ENCODE results near the gene ELK3. TPM values are rescaled to one million over a fixed set of nuclear protein-coding genes. Genes with fewer than 3 reads are reported as not detected.

ELK3 gene
- polyA plus RNA-seq, 1 of the 3 experiments (the other 2 are of a cell fraction): 33.8 TPM

DNA sequence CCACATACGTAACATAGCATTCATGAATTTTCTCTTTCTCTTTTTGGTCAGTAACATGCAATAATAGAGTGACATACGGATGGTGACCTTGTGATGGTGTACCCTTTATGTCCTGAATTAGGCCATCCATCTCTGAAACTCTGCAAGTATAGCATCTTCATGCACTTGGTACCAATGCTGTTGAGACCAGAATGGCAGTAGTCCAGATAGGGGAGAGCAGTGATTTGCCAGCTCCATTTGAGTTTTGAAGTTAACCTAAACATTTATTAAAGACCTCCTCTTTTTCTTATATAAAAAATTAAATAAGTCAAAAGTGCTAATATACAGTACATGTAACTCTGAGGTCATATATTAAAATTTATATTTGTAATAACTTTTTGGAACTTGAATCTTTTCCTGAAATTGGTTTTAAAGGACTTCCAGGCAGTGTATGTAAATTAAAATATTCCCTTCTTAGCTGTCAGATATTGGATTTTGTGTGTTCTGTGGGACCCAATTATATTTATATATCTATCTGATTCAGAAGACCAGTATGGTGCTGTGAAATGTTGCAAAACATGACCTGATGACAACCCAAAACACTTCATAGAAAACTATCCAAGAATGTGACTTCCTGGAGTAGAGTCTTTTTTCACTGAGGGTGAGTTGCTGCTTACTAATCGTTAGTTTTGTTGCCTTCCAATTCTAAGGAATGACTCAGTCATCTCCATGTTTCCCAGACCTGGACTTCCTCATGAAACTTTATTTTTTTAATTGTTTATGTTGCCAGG lies 3.5 kb downstream of the ELK3 start:
- Histone ChIP-seq H3K9me2 (no peaks in the 10 kb centered on the region), H3K9me3 (no peaks in the 10 kb centered on the region), H3F3A (replicated peaks; ENCODE audit: insufficient read depth) (peaks cover 53% of the 10 kb centered on the region), H3K27me3 (ENCODE audit: insufficient read depth) (no peaks in the 10 kb centered on the region), H3K36me3 (replicated peaks in 1 of 2; ENCODE audit: control insufficient read depth in 1 of 2, insufficient read depth in 2 of 2, low read length in 1 of 2) (no peaks in the 10 kb centered on the region), H3K79me2 (ENCODE audit: insufficient read depth) (peaks cover 74% of the 10 kb centered on the region), H4K20me1 (ENCODE audit: insufficient read depth) (no peaks in the 10 kb centered on the region), H2AFZ (ENCODE audit: low read depth) (no peak overlapping the region), H3K4me1 (ENCODE audit: control insufficient read depth in 1 of 2, insufficient read depth in 2 of 2, low read depth in 1 of 2, low read length in 1 of 2) (peaks cover 6 to 33% of the 10 kb centered on the region in 2 experiments; a peak in 3 of 4 replicates), H3K4me2 (peak overlapping the region; percentile 87), H3K9ac (peak overlapping the region; percentile 96), H3K27ac (ENCODE audit: low read depth in 2 of 2, low read length in 1 of 2) (peak overlapping the region; percentile 50 to 100; a peak in 3 of 4 replicates), H3K4me3 (ENCODE audit: low read depth in 2 of 2, low read length in 1 of 2) (no peak overlapping the region; a peak in 1 of 4 replicates)
- DNase-seq: no peak
- ChIA-PET CTCF (interaction anchor here (0.8 to 6.0 kb wide), 2 partner anchors 12 to 18 kb away, joined by 3 to 30 read pairs; no protein-coding TSS in a partner anchor), POLR2A (no interaction called here)
- 23% methylated on average over 3 of the region's 3 CpGs for WGBS (ENCODE audit: low lambda C conversion rate)
- no peak for TF ChIP-seq TAF1 (IDR thresholded peaks at IDR 0.05; ENCODE audit: borderline replicate concordance, low read depth, low read length)
- TF ChIP-seq, protein P1, sequence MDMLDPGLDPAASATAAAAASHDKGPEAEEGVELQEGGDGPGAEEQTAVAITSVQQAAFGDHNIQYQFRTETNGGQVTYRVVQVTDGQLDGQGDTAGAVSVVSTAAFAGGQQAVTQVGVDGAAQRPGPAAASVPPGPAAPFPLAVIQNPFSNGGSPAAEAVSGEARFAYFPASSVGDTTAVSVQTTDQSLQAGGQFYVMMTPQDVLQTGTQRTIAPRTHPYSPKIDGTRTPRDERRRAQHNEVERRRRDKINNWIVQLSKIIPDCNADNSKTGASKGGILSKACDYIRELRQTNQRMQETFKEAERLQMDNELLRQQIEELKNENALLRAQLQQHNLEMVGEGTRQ (IDR thresholded peaks at IDR 0.05; ENCODE audit: borderline replicate concordance, low read depth, low read length): no peak
- TF ChIP-seq TCF12 (IDR thresholded peaks at IDR 0.05): peak; percentile 86
- peak in 1 of 2 experiments; percentile 80; a peak in 2 of 4 replicates for TF ChIP-seq EP300 (IDR thresholded peaks at IDR 0.05; ENCODE audit: borderline replicate concordance in 1 of 2, low read depth in 1 of 2, low read length in 1 of 2)
- TF ChIP-seq GABPA (IDR thresholded peaks at IDR 0.05; ENCODE audit: low read depth): no peak
- peak; percentile 67; the same call in 1 of the 2 replicates for TF ChIP-seq MEF2A (IDR thresholded peaks at IDR 0.05; ENCODE audit: borderline replicate concordance, low read depth)
- TF ChIP-seq, protein P2, sequence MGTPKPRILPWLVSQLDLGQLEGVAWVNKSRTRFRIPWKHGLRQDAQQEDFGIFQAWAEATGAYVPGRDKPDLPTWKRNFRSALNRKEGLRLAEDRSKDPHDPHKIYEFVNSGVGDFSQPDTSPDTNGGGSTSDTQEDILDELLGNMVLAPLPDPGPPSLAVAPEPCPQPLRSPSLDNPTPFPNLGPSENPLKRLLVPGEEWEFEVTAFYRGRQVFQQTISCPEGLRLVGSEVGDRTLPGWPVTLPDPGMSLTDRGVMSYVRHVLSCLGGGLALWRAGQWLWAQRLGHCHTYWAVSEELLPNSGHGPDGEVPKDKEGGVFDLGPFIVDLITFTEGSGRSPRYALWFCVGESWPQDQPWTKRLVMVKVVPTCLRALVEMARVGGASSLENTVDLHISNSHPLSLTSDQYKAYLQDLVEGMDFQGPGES (IDR thresholded peaks at IDR 0.05; ENCODE audit: low read depth, low read length): no peak
- TF ChIP-seq GATA2 (CRISPR knock-in tag; IDR thresholded peaks at IDR 0.05): no peak
- TF ChIP-seq, protein P3, sequence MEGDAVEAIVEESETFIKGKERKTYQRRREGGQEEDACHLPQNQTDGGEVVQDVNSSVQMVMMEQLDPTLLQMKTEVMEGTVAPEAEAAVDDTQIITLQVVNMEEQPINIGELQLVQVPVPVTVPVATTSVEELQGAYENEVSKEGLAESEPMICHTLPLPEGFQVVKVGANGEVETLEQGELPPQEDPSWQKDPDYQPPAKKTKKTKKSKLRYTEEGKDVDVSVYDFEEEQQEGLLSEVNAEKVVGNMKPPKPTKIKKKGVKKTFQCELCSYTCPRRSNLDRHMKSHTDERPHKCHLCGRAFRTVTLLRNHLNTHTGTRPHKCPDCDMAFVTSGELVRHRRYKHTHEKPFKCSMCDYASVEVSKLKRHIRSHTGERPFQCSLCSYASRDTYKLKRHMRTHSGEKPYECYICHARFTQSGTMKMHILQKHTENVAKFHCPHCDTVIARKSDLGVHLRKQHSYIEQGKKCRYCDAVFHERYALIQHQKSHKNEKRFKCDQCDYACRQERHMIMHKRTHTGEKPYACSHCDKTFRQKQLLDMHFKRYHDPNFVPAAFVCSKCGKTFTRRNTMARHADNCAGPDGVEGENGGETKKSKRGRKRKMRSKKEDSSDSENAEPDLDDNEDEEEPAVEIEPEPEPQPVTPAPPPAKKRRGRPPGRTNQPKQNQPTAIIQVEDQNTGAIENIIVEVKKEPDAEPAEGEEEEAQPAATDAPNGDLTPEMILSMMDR (IDR thresholded peaks at IDR 0.05): no peak
- no peak for TF ChIP-seq MXI1 (IDR thresholded peaks at IDR 0.05; ENCODE audit: low read depth, low read length)
- TF ChIP-seq, protein P4, sequence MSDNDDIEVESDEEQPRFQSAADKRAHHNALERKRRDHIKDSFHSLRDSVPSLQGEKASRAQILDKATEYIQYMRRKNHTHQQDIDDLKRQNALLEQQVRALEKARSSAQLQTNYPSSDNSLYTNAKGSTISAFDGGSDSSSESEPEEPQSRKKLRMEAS (IDR thresholded peaks at IDR 0.05; ENCODE audit: low read depth): peak; percentile 66
- TF ChIP-seq SMC3 (IDR thresholded peaks at IDR 0.05; ENCODE audit: low read depth, low read length): no peak
- TF ChIP-seq POLR2AphosphoS5 (IDR thresholded peaks at IDR 0.05; ENCODE audit: low read depth, low read length): peak; percentile 74; the same call in 1 of the 2 replicates
- TF ChIP-seq, protein P5, sequence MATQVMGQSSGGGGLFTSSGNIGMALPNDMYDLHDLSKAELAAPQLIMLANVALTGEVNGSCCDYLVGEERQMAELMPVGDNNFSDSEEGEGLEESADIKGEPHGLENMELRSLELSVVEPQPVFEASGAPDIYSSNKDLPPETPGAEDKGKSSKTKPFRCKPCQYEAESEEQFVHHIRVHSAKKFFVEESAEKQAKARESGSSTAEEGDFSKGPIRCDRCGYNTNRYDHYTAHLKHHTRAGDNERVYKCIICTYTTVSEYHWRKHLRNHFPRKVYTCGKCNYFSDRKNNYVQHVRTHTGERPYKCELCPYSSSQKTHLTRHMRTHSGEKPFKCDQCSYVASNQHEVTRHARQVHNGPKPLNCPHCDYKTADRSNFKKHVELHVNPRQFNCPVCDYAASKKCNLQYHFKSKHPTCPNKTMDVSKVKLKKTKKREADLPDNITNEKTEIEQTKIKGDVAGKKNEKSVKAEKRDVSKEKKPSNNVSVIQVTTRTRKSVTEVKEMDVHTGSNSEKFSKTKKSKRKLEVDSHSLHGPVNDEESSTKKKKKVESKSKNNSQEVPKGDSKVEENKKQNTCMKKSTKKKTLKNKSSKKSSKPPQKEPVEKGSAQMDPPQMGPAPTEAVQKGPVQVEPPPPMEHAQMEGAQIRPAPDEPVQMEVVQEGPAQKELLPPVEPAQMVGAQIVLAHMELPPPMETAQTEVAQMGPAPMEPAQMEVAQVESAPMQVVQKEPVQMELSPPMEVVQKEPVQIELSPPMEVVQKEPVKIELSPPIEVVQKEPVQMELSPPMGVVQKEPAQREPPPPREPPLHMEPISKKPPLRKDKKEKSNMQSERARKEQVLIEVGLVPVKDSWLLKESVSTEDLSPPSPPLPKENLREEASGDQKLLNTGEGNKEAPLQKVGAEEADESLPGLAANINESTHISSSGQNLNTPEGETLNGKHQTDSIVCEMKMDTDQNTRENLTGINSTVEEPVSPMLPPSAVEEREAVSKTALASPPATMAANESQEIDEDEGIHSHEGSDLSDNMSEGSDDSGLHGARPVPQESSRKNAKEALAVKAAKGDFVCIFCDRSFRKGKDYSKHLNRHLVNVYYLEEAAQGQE (IDR thresholded peaks at IDR 0.05; ENCODE audit: low read depth, low read length): no peak
- TF ChIP-seq RAD21 (IDR thresholded peaks at IDR 0.05; ENCODE audit: low read length): no peak
- 0 out of 2 replicates have a peak, but pooled peaks have one; percentile 23 for TF ChIP-seq YY1 (IDR thresholded peaks at IDR 0.05; ENCODE audit: low read depth)
- TF ChIP-seq EZH2phosphoT487 (IDR thresholded peaks at IDR 0.05; ENCODE audit: borderline replicate concordance, low read depth): no peak
- TF ChIP-seq TEAD4 (IDR thresholded peaks at IDR 0.05; ENCODE audit: borderline replicate concordance, insufficient read depth): peak; percentile 85; the same call in 1 of the 2 replicates
- peak; percentile 78; the same call in 1 of the 2 replicates for TF ChIP-seq RXRA (IDR thresholded peaks at IDR 0.05; ENCODE audit: borderline replicate concordance, low read depth)
- no peak for TF ChIP-seq FOXJ3 (CRISPR knock-in tag; IDR thresholded peaks at IDR 0.05)
- peak; percentile 87 for TF ChIP-seq JUND (IDR thresholded peaks at IDR 0.05)
- no peak for TF ChIP-seq SIN3A (IDR thresholded peaks at IDR 0.05; ENCODE audit: borderline replicate concordance, low read depth, low read length)
- TF ChIP-seq RFX5 (IDR thresholded peaks at IDR 0.05; ENCODE audit: low read length): no peak
- TF ChIP-seq FOSL2 (IDR thresholded peaks at IDR 0.05; ENCODE audit: borderline replicate concordance, low read depth): peak; percentile 92
- no peak for TF ChIP-seq RCOR1 (IDR thresholded peaks at IDR 0.05; ENCODE audit: low read length)

Data from SK-N-SH (cell line).